GM21717 (cell line): Measurements from ENCODE around the gene CCDC71L.

Experiments used
- ATAC-seq: cut with Tn5 transposase; IDR thresholded peaks from one replicate; pipeline ENCODE4 v1.9.1; 2021; ENCODE audit warnings: mild to moderate bottlenecking, moderate library complexity; ENCODE audit not compliant: unreplicated experiment

Gene CCDC71L

DNA sequence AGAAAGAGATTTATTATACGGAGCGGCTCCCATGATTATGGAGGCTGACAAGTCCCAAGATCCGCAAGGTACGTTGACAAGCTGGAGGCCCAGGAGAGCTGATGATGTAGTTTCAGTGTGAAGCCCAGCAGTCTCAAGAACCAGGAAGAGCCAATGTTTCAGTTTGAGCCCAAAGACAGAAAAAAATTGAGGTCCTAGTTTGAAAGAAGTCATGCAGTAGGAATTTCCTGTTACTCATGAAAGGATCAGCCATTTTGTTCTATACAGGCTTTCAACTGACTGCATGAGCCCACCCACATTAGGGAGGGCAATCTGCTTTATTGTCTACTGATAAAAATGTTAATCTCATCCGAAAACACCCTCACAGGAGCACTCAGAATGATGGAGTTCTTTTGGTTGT is 51.5 kb downstream of the CCDC71L start:
- ATAC-seq, result no peak

DNA sequence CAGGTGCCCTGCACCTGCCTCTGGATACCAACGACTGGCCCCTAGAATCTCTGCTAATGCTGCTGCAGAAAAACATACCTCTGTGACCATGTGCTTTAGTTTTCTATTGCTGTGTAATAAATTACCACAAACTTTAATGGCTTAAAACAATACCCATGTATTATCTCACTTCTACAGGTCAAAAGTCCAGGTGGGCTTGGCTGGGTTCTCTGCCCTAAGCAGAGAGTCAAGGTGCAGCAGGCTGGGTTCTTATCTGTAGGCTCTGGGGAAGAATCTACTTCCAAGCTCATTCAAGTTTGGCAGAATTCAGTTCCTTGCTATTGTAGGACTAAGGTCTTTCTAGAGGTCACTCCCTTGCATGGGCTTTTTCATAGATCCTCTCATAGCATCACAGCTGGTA is 52.3 kb downstream of the CCDC71L start:
- no peak for ATAC-seq
